H9 (cell line): ENCODE data around the gene NFXL1. TPM values are rescaled to one million over a fixed set of nuclear protein-coding genes. Genes with fewer than 3 reads are reported as not detected.
A peak's percentile ranks its signal among the peaks of the same experiment; 100 is the strongest.

Source experiments
- DNase-seq: peaks from one replicate; pipeline ENCODE4 v3.0.0-alpha.2; 2017
- H2AFZ ChIP-seq: one replicate; pipeline ENCODE4 v1.6.1; 2013; ENCODE audit warnings: mild to moderate bottlenecking, low read length, control low read depth, moderate library complexity
- H2AK5ac ChIP-seq: 2 replicates; pipeline ENCODE4 v1.6.1; 2013; ENCODE audit warnings: low read length, control low read depth, mixed read lengths; ENCODE audit not compliant: insufficient read length
- H2BK120ac ChIP-seq: one replicate; pipeline ENCODE4 v1.6.1; 2013; ENCODE audit warnings: low read depth, mild to moderate bottlenecking, low read length, control low read depth, inconsistent platforms; ENCODE audit not compliant: poor library complexity, severe bottlenecking
- H2BK12ac ChIP-seq: 2 replicates; pipeline ENCODE4 v1.6.1; 2013; ENCODE audit warnings: low read length, control low read depth, mixed read lengths, low read depth; ENCODE audit not compliant: insufficient read length
- H2BK15ac ChIP-seq: 2 replicates; pipeline ENCODE4 v1.6.1; 2013; ENCODE audit warnings: low read depth, low read length, control low read depth
- H2BK20ac ChIP-seq: one replicate; pipeline ENCODE4 v1.6.1; 2013; ENCODE audit warnings: low read depth, mild to moderate bottlenecking, low read length, control low read depth, inconsistent platforms; ENCODE audit not compliant: poor library complexity, severe bottlenecking
- H2BK5ac ChIP-seq: 2 replicates; pipeline ENCODE4 v1.6.1; 2013; ENCODE audit warnings: low read length, control low read depth, mixed read lengths; ENCODE audit not compliant: insufficient read length
- H3K14ac ChIP-seq: 2 replicates; pipeline ENCODE4 v1.6.1; 2013; ENCODE audit warnings: low read length, control low read depth; ENCODE audit not compliant: insufficient read depth
- H3K18ac ChIP-seq: 2 replicates; pipeline ENCODE4 v1.6.1; 2013; ENCODE audit warnings: low read depth, mild to moderate bottlenecking, mixed read lengths, low read length, control low read depth; ENCODE audit not compliant: insufficient read length
- H3K23ac ChIP-seq: 2 replicates; pipeline ENCODE4 v1.6.1; 2013; ENCODE audit warnings: low read length, control low read depth, mixed read lengths, low read depth; ENCODE audit not compliant: insufficient read length
- H3K23me2 ChIP-seq: 2 replicates; pipeline ENCODE4 v1.6.1; 2013; ENCODE audit warnings: low read depth, mild to moderate bottlenecking, mixed read lengths, low read length, control low read depth; ENCODE audit not compliant: insufficient read length, poor library complexity, severe bottlenecking
- H3K27ac ChIP-seq: 2 replicates; pipeline ENCODE4 v1.5.1; 2013; ENCODE audit warnings: low read length, control low read depth, mixed read lengths, low read depth; ENCODE audit not compliant: insufficient read length
- H3K27me3 ChIP-seq: 2 replicates; pipeline ENCODE4 v1.6.1; 2013; ENCODE audit warnings: low read length, control low read depth, inconsistent platforms; ENCODE audit not compliant: insufficient read depth
- H3K4ac ChIP-seq: 2 replicates; pipeline ENCODE4 v1.6.1; 2013; ENCODE audit warnings: low read depth, mild to moderate bottlenecking, control low read depth, inconsistent platforms, low read length, moderate library complexity
- H3K4me1 ChIP-seq: 2 replicates; pipeline ENCODE4 v1.6.1; 2013; ENCODE audit warnings: low read length, control low read depth, inconsistent platforms; ENCODE audit not compliant: insufficient read depth
- H3K4me2 ChIP-seq: 2 replicates; pipeline ENCODE4 v1.6.1; 2013; ENCODE audit warnings: low read length, control low read depth, mixed read lengths; ENCODE audit not compliant: insufficient read length, insufficient read depth
- H3K56ac ChIP-seq: 2 replicates; pipeline ENCODE4 v1.6.1; 2013; ENCODE audit warnings: low read depth, mild to moderate bottlenecking, mixed read lengths, low read length, control low read depth; ENCODE audit not compliant: insufficient read length
- H3K79me1 ChIP-seq: 2 replicates; pipeline ENCODE4 v1.6.1; 2013; ENCODE audit warnings: low read depth, mild to moderate bottlenecking, moderate library complexity, low read length, control low read depth, inconsistent platforms; ENCODE audit not compliant: insufficient read depth, poor library complexity, severe bottlenecking
- H3K79me2 ChIP-seq: 2 replicates; pipeline ENCODE4 v1.6.1; 2013; ENCODE audit warnings: low read length, control low read depth, inconsistent platforms; ENCODE audit not compliant: insufficient read depth
- H3K9ac ChIP-seq: 2 replicates; pipeline ENCODE4 v1.6.1; 2013; ENCODE audit warnings: low read length, control low read depth, mixed read lengths; ENCODE audit not compliant: insufficient read length; ENCODE audit errors: extremely low read depth
- H3K9me3 ChIP-seq: one replicate; pipeline ENCODE4 v1.6.1; 2013; ENCODE audit warnings: low read depth, low read length, inconsistent platforms; ENCODE audit not compliant: control insufficient read depth
- H3T11ph ChIP-seq: one replicate; pipeline ENCODE4 v1.6.1; 2013; ENCODE audit warnings: mild to moderate bottlenecking, low read length, control low read depth, inconsistent platforms
- H4K20me1 ChIP-seq: one replicate; pipeline ENCODE4 v1.6.1; 2013; ENCODE audit not compliant: control insufficient read depth, insufficient read length, insufficient read depth
- H4K5ac ChIP-seq: 2 replicates; pipeline ENCODE4 v1.6.1; 2013; ENCODE audit warnings: low read depth, mild to moderate bottlenecking, mixed read lengths, low read length, control low read depth; ENCODE audit not compliant: insufficient read length
- H4K8ac ChIP-seq: replicated peaks from 2 replicates; pipeline ENCODE4 v1.6.1; 2013; ENCODE audit warnings: low read length, control low read depth, mixed read lengths, low read depth; ENCODE audit not compliant: insufficient read length
- H4K91ac ChIP-seq: 2 replicates; pipeline ENCODE4 v1.6.1; 2013; ENCODE audit warnings: low read depth, mild to moderate bottlenecking, moderate library complexity, mixed read lengths, low read length, control low read depth; ENCODE audit not compliant: insufficient read length
- H3K27ac Mint-ChIP-seq, 3 experiments: 2 replicates in 2 of 3; 3 replicates in 1 of 3; pipeline ENCODE4 v1.8.0; 2020 to 2021; ENCODE audit warnings: mixed read lengths in 3 of 3, mild to moderate bottlenecking in 1 of 3, moderate library complexity in 1 of 3
- H3K27me3 Mint-ChIP-seq: 2 replicates; pipeline ENCODE4 v1.8.0; 2021; ENCODE audit warnings: low read depth, mild to moderate bottlenecking, moderate library complexity, mixed read lengths
- H3K36me3 Mint-ChIP-seq, 3 experiments: 2 replicates in 2 of 3; 3 replicates in 1 of 3; pipeline ENCODE4 v1.8.0; 2020 to 2021; ENCODE audit warnings: low read depth in 3 of 3, mixed read lengths in 3 of 3; ENCODE audit not compliant: insufficient read depth in 1 of 3
- H3K4me1 Mint-ChIP-seq, 2 experiments: 2 replicates each; pipeline ENCODE4 v1.8.0; 2020; ENCODE audit warnings: mixed read lengths in 2 of 2
- H3K4me3 Mint-ChIP-seq, 2 experiments: 2 replicates in 1 of 2; 3 replicates in 1 of 2; pipeline ENCODE4 v1.8.0; 2020 to 2021; ENCODE audit warnings: mild to moderate bottlenecking in 2 of 2, mixed read lengths in 2 of 2, moderate library complexity in 1 of 2
- H3K9me3 Mint-ChIP-seq, 2 experiments: 2 replicates in 1 of 2; 3 replicates in 1 of 2; pipeline ENCODE4 v1.8.0; 2020; ENCODE audit warnings: mild to moderate bottlenecking in 2 of 2, mixed read lengths in 2 of 2, moderate library complexity in 1 of 2
- CTCF ChIP-seq: fragments of 200-600 bp; sonication (generic); conservative IDR thresholded peaks from 3 replicates; pipeline ENCODE4 v1.8.0; 2021; ENCODE audit warnings: antibody characterized with exemption, mild to moderate bottlenecking
- WGBS: extraction: QIAGEN DNeasy Blood & Tissue Kit; methylation state at CpG from one replicate; pipeline ENCODE4 v1.1.7; 2013; ENCODE audit warnings: missing lambda C conversion rate, low lambda C conversion rate, mixed read lengths; ENCODE audit not compliant: insufficient read length; ENCODE audit errors: extremely low coverage; 5-methylcytosine and 5-hydroxymethylcytosine counted together
- long read RNA-seq: library from polyadenylated mRNA; unstranded; transcript quantifications from one replicate; pipeline ENCODE4 v2.0.0, GENCODE V29; 2020
- total RNA-seq: library from RNA; stranded (reverse); gene quantifications from 2 replicates; pipeline ENCODE4 v1.2.1, GENCODE V29; 2021

The NFXL1 gene
- 33.8 and 35.5 TPM in 2 replicates for total RNA-seq
- long read RNA-seq, transcript NFXL1-202 (23 exons, 3,728 nt): major isoform, 22 of 91 reads
- long read RNA-seq, transcript NFXL1-206 (23 exons, 3,833 nt): minor isoform, 7 of 91 reads
- long read RNA-seq, partial matches to known transcripts: 53 of 91 reads
- long read RNA-seq, other reads (novel, unspliced or antisense): 9 of 91 reads

- no peak within 1 kb of the TSS for H2AK5ac ChIP-seq
- H3K27me3 ChIP-seq: no peaks in the 10 kb centered on the region
- H4K5ac ChIP-seq: no peak within 1 kb of the TSS
- DNase-seq: peak; percentile 98
- H4K8ac ChIP-seq: no peak within 1 kb of the TSS
- no peak within 1 kb of the TSS for H2BK120ac ChIP-seq
- Mint-ChIP-seq H3K27me3 (peaks cover 2% of the 10 kb centered on the region; the same call in 1 of the 2 replicates), H3K27ac (peak within 1 kb of the TSS; percentile 95 to 99 (median 99)), H3K9me3 (peaks cover 14 to 15% of the 10 kb centered on the region in 2 experiments), H3K4me3 (peak within 1 kb of the TSS; percentile 93 to 98), H3K36me3 (peaks cover 18 to 42% (median 41%) of the 10 kb centered on the region in 3 experiments; a peak in 6 of 7 replicates), H3K4me1 (peaks cover 22 to 24% of the 10 kb centered on the region in 2 experiments)
- no peak within 1 kb of the TSS for H2BK15ac ChIP-seq
- no peaks in the 10 kb centered on the region for H3K23me2 ChIP-seq
- H3K4ac ChIP-seq: no peak within 1 kb of the TSS; the same call in 1 of the 2 replicates
- peak within 1 kb of the TSS; percentile 95 for H2AFZ ChIP-seq
- no peak within 1 kb of the TSS for H3K23ac ChIP-seq
- H3K79me1 ChIP-seq: no peaks in the 10 kb centered on the region
- TF ChIP-seq CTCF: no peak
- no peak within 1 kb of the TSS for H3K56ac ChIP-seq
- peak within 1 kb of the TSS; percentile 72; the same call in 1 of the 2 replicates for H3K14ac ChIP-seq
- H4K91ac ChIP-seq: no peak within 1 kb of the TSS
- no peak within 1 kb of the TSS for H2BK5ac ChIP-seq
- no peaks in the 10 kb centered on the region for H3K4me1 ChIP-seq
- WGBS: no CpG with 5 or more reads among the region's 55 CpGs
- H3K79me2 ChIP-seq: peaks cover 4% of the 10 kb centered on the region; the same call in 1 of the 2 replicates
- H3K9ac ChIP-seq: peak within 1 kb of the TSS; percentile 56
- H3T11ph ChIP-seq: no peak within 1 kb of the TSS
- peak within 1 kb of the TSS; percentile 94 for H3K4me2 ChIP-seq
- H2BK12ac ChIP-seq: no peak within 1 kb of the TSS
- no peaks in the 10 kb centered on the region for H3K9me3 ChIP-seq
- no peak within 1 kb of the TSS for H3K27ac ChIP-seq
- H3K18ac ChIP-seq: peak within 1 kb of the TSS; percentile 34
- no peak within 1 kb of the TSS for H2BK20ac ChIP-seq
- H4K20me1 ChIP-seq: no peaks in the 10 kb centered on the region
These were observed at the start of gene NFXL1 for GRCh38 chr4:47914220-47914925. NFXL1 (minus strand) TSS chr4:47914583; CDS start chr4:47914203, 380 bp downstream.
